CD4-positive, alpha-beta T cell treated with Interleukin-10 for 1 hour (primary cell): Measurements from ENCODE around the gene PHGDH.
"Not testable (repeated sequence)": the region's sequence is repeated elsewhere in the genome, so short reads cannot be mapped to it uniquely, and the experiment has no call there.

Source experiments
- DNase-seq: peaks from one replicate; pipeline ENCODE4 v3.0.0-alpha.2; 2020

Gene PHGDH

DNA sequence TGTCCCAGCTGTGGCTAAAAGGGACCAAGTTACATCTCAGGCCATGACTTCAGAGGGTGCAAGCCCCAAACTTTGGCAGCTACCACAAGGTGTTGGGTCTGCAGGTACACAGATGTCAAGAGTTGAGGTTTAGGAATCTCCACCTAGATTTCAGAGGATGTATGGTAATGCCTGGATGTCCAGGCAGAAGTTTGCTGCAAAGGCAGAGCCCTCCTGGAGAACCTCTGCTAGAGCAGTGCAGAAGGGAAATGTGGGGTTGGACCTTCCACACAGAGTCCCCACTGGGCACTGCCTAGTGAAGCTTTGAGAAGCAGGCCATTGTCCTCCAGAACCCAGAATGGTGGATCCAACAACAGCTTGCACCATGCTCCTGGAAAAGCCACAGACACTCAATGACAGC is 10.1 kb upstream of the PHGDH start:
- DNase-seq, result no peak

DNA sequence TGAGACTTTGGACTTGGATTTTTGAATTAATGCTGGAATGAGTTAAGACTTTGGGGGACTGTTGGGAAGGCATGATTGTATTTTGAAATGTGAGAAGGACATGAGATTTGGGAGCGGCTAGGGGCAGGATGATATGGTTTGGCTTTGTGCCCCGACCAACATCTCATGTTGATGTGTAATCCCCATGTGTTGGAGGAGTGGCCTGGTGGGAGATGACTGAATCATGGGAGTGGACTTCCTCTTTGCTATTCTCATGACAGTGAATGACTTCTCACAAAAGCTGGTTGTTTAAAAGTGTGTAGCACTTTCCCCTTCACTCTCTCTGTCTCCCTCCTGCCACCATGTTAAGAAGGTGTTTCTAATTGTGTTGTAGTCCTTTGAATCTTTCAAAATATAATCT is 9.3 kb upstream of the PHGDH start:
- DNase-seq, result no peak

DNA sequence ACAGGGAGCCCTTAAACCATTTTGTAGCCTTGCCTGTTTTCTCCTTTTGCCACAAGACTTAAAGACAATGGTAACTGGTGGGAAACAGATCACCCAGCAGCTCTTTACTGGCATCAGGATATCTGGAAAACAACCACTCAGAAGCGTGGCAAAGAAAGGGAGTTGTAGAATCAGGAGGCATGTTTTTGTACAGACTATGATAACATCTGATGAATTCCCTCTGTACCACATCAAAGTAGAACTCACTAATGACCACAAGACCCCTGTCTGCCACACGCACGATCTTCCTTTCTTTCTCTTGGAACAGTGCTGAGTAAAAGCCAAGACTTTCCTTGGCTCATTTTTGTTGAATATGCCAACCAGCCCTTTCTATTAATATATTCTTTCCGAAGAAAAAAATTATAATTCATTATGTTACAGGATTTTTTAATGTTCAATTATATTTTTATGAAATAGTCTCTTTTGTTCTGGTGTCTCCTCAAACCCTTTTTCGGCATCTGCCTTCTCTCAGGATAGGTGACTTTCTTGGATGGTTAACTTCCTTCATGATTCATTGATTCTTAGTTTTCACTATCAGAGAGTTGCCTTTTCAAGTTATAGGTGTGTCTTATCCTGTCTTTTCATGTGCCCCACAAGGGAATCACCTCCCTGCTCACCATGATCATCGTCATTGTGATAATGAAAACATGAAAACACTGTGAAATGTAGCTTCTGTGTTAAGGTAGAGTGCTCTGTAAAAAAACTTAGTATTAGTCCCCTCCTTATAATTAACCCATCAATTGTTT is 7.9 kb upstream of the PHGDH start:
- DNase-seq, result no peak

GRCh38 chr1:119706599-119706998 is 5.1 kb upstream of the PHGDH start:
- not testable (repeated sequence) for DNase-seq

GRCh38 chr1:119711356-119711803 is 354 bp upstream of the PHGDH start:
- DNase-seq, result not testable (repeated sequence)

- DNase-seq, result no peak
Measured at GRCh38 chr1:119712342-119713038, 756 bp downstream of the PHGDH start.

- DNase-seq, result no peak
Measured at GRCh38 chr1:119713039-119713748, 1.5 kb downstream of the PHGDH start.

GRCh38 chr1:119713749-119714456 is 2.2 kb downstream of the PHGDH start:
- DNase-seq, result no peak

DNA sequence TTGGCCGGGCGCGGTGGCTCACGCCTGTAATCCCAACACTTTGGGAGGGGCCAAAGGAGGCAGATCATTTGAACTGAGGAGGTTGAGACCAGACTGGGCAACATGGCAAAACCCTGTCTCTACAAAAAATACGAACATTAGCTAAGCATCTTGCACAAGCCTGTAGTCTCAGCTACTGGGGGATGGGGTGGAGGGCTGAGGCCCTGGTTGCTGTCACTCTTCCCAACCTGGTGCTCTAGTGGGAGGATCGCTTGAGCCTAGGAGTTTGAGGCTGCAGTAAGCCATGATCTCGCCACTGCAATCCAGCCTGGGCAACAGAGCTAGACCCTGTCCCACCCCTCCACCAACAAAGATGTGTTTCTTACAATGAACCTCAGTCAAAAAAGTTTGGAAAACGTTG is 2.8 kb downstream of the PHGDH start:
- no peak for DNase-seq

DNA sequence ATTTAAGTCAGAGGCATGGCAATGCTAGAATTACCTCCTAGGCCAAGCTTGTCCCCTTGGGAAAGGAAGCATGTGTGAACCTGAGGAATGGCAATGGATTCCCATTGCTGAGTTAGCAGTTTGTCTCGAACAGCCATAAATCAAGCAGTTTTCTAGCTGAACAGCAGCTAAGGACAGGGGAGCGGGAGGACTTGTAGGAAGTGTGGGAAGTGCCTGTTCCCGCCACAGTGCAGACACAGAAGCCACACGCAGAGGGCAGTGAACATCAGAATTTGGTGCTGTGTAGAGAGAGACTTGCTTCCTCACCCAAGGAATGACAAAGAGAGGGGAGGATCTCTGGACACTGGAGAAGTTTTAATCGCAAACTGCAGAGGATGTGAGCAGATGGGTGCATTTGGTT is 3.8 kb downstream of the PHGDH start:
- no peak for DNase-seq

GRCh38 chr1:119718409-119718808 is 6.7 kb downstream of the PHGDH start:
- no peak for DNase-seq

- no peak for DNase-seq
Measured at GRCh38 chr1:119718972-119719371, 7.2 kb downstream of the PHGDH start.

DNA sequence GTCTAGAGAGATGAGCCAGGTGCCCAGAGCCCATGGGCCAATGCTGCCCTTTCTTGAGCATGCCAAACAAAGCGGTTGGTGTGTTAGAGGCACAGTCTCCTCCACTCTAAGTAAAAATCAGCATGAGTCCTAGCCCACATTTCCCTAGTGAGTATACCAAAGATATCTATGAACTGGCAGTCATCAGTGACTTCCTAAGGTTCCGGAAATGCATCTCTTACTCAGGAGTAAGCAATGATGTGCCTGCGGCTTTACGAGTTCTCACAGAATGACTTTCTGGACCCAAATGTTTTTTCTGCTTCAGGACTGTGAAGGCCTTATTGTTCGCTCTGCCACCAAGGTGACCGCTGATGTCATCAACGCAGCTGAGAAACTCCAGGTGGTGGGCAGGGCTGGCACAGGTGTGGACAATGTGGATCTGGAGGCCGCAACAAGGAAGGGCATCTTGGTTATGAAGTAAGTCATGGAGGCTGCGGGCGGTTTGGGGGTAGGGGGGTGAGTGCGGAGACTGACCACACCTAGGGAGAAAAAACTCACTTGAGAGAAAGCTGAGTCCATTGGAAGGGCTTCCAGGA is 9.2 kb downstream of the PHGDH start:
- no peak for DNase-seq

GRCh38 chr1:119721896-119722295 is 10.2 kb downstream of the PHGDH start:
- no peak for DNase-seq

DNA sequence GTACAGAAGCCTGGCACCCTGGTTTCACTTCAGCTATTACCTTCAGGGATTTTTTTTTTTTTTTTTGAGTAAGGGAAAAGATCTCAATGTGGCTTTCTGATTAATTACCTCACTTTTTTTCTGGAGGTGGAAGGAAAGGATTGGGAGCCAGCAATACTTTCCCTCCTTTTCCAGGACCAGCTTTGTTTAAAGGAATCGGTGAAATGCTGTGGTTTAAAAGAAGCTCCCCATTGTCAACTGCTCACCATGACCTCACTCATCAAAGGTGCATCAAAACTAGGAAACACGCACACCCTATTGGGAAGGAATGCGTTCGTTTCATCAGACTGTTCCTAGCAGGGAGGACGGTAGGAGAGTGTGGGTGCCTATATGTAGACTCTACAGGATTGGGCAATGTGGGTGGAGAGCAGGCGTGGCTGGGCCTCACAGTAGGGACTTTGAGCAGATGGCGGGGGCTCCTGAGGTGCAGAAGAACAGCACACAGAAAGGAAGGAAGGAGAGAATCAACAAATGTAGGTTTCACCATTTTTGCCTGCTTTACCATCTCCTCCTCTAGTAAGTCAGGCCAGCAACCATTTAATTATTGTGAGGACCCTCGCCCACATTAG is 13.0 kb downstream of the PHGDH start:
- no peak for DNase-seq

DNA sequence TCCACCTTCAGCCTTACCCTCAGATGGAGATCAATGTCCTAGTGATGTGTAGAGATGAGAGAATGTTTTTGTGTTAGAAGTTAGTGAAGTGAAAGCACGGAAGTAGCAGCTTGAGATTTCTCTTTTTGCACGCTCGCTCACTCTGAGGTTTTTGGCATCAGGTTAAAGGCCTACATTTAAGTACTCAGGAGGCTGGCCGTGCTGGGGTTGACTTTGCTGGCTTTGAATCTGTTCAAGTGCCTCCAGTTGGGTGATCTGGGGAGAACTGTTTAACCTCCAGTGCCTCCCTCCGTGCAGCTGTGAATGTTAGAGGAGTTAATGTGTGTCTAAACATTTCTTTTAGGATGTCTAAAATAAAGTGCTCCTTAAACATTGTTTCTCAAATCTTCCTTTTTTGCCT is 13.9 kb downstream of the PHGDH start:
- no peak for DNase-seq

GRCh38 chr1:119727991-119728390 is 16.3 kb downstream of the PHGDH start:
- no peak for DNase-seq

DNA sequence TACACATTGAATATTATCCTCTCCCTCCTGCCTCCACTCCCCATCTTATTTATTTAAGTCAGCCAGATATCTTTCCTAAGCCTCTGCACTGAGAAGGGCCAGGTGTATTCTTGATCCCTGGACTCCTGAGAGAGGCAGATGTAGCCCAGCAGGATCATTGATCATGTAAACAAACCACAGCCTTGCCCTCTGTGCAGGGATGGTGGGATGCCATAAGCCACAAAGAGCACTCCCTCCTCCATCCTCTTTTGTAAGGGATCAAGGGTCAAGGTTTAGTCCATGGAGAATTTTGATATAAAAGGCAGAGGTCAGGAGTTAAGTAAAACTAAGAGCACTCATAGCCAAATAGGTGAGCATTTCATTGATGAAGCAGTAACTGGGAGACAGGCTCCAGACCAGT is 17.3 kb downstream of the PHGDH start:
- no peak for DNase-seq

GRCh38 chr1:119731060-119731459 is 19.3 kb downstream of the PHGDH start:
- DNase-seq, result no peak

GRCh38 chr1:119731741-119732430 is 20.2 kb downstream of the PHGDH start:
- DNase-seq, result no peak

DNA sequence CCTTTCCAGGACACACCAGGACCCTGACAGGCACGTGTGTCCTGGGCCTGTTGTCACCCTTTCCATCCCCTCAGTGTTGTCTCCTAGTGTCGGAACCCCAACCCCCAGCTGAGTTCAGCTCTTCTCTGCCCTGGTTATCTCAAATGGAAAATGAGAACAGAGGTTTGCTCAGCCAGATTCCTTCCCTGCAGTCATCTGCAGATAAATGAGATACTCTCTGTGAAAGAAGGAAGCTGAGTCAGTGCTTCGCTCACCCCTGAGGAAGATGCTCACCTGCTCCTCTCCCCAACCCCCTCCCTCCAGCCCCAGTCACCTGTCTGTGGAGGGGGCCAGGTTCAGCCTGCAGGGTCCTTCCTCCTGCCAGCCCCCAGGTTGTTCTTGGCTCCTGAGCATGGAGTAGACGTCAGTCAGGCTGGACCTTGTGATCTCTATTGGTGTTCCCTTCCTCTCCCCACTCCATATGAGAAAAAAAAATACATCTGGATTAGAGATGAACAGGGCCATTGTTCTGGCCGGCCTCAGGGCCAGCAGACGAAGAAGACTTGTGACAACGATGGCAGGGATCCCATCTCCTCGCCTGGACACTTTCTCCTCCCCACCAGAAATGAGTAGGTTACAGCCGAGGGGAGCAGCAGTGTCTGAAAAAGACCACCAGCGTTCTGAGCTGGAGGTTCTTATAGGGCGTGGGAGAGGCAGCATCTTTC is 20.9 kb downstream of the PHGDH start:
- no peak for DNase-seq
